ENCODE results near the gene DPYSL5. TPM values are rescaled to one million over a fixed set of nuclear protein-coding genes. Genes with fewer than 3 reads are reported as not detected.

Gene DPYSL5
- total RNA-seq, 1 donor from 2014 or later, result not detected

DNA sequence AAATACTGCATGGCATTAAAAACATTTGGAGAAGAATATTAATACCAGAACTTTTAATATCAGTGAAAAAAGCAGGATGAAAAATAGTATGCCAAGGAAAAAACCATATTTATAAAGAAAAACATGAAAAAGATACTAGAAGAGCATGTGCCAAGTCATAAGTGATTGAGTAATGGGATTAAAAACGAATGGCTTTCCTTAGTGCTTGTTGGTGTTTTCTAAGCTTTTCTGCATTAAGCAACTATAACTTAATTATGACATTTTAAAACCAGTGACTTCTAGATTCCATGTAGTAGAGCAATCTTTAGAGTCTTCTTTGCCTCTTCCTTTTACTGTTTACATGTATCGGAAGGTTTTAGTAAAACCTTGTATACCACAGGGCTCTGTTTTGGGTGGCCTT is 129.1 kb downstream of the DPYSL5 start:
- H3K27me3 ChIP-seq, result no peaks in the 10 kb centered on the region
- intact Hi-C loops (cut with DNase I), result no loop called here

GRCh38 chr2:26978061-26978596 is 130.2 kb downstream of the DPYSL5 start:
- no peak overlapping the region for H3K4me3 ChIP-seq
- H3K36me3 ChIP-seq, result no peaks in the 10 kb centered on the region
- H3K27ac ChIP-seq, result no peak overlapping the region
- H3K4me1 ChIP-seq, result peaks cover 16% of the 10 kb centered on the region
- intact Hi-C loops (cut with DNase I), result no loop called here
- ATAC-seq, result peak; percentile 65
- TF ChIP-seq, protein P1, sequence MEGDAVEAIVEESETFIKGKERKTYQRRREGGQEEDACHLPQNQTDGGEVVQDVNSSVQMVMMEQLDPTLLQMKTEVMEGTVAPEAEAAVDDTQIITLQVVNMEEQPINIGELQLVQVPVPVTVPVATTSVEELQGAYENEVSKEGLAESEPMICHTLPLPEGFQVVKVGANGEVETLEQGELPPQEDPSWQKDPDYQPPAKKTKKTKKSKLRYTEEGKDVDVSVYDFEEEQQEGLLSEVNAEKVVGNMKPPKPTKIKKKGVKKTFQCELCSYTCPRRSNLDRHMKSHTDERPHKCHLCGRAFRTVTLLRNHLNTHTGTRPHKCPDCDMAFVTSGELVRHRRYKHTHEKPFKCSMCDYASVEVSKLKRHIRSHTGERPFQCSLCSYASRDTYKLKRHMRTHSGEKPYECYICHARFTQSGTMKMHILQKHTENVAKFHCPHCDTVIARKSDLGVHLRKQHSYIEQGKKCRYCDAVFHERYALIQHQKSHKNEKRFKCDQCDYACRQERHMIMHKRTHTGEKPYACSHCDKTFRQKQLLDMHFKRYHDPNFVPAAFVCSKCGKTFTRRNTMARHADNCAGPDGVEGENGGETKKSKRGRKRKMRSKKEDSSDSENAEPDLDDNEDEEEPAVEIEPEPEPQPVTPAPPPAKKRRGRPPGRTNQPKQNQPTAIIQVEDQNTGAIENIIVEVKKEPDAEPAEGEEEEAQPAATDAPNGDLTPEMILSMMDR (IDR thresholded peaks at IDR 0.05), result no peak
- peak; percentile 86 for DNase-seq
- no peaks in the 10 kb centered on the region for H3K9me3 ChIP-seq
- no peaks in the 10 kb centered on the region for H3K27me3 ChIP-seq

More for the DNA sequence above, 129.1 kb downstream of the DPYSL5 start:
- peaks cover 6% of the 10 kb centered on the region for H3K4me1 ChIP-seq
- ATAC-seq (no peak), DNase-seq (no peak)
- H3K27ac ChIP-seq, result no peak overlapping the region
- TF ChIP-seq, protein P1 (IDR thresholded peaks at IDR 0.05), result no peak
- H3K9me3 ChIP-seq, result no peaks in the 10 kb centered on the region
- no peaks in the 10 kb centered on the region for H3K36me3 ChIP-seq
- no peak overlapping the region for H3K4me3 ChIP-seq

DNA sequence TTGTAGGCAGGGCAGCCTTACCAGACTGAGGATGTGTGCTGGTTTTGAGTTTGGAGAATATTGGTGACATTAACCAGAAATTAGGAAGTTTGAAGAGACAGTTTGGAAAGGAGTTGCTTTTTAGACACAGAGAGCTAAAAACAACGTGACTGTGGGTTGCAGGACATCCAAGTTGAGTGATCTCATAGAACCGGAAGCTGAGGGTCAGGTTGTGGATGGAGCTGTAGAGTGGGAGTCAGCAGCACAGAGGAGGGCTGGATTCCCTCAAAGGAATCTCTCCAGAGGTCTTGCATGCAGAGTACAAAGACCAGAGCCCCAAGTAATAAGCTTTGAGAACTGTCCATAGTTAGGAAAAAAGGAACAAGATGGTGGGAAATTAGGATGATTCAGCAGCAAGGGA is 131.8 kb downstream of the DPYSL5 start:
- H3K27ac ChIP-seq, result no peak overlapping the region
- H3K4me3 ChIP-seq, result no peak overlapping the region
- H3K9me3 ChIP-seq, result no peaks in the 10 kb centered on the region
- intact Hi-C loops (cut with DNase I), result no loop called here
- no peaks in the 10 kb centered on the region for H3K27me3 ChIP-seq
- H3K36me3 ChIP-seq, result no peaks in the 10 kb centered on the region
- ATAC-seq (peak; percentile 21), DNase-seq (no peak)
- H3K4me1 ChIP-seq, result peaks cover 16% of the 10 kb centered on the region
- TF ChIP-seq, protein P1 (IDR thresholded peaks at IDR 0.05), result no peak

DNA sequence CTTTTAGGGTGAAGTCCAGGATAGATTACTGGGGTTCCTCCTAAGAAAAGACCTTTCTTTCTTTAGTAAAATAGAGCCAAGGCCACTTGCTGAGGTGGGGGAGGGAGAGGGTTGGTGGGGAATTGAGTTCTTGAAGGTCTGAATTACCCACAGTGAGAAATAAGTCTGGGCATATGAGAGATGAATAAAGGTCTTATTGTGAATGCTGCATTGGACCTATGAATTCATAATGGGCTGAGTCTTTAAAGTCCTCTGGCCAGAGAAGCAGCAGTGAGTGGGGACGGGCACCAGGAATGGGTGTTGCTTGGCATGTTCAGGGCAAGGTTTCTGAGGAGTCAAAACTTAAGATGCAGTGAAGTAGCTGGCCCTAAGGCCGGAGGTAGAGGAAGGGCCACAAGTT is 133.0 kb downstream of the DPYSL5 start:
- H3K27ac ChIP-seq, result no peak overlapping the region

DNA sequence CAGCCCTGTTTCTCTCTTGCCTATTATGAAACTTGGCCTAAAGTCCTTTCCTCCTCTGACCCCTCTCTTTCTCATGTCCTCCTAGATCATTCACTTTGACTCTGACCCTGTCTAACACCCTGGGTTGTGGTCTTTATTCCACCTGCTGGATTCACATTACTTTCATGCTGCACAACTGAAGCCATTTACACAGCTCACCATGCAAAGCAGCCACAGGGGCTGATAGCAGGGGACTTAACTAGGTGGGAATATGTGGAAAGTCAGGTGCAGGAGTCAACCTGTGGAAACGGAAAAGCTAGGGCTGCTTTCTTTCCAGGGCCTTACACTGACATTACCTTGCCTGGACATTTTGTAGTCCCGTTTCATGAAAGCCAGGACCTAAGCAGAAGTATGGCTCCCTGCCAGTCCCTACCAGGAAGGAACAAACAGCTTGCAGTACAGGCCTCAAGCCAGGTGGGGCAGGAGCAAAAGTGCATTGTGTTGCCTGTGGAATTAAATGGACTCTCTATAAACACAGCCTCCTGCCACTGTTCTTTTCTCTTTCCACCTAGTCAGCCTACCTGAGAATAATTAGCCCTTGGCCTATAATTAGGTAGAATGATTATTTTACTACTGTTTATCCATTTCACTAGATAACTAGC is 134.3 kb downstream of the DPYSL5 start:
- H3K27ac ChIP-seq, result peak overlapping the region; percentile 24

More for the DNA sequence above, 133.0 kb downstream of the DPYSL5 start:
- no peak overlapping the region for H3K4me3 ChIP-seq
- ATAC-seq, result no peak
- intact Hi-C loops (cut with DNase I), result no loop called here
- no peaks in the 10 kb centered on the region for H3K9me3 ChIP-seq
- H3K36me3 ChIP-seq, result no peaks in the 10 kb centered on the region
- no peaks in the 10 kb centered on the region for H3K27me3 ChIP-seq
- DNase-seq, result no peak
- TF ChIP-seq, protein P1 (IDR thresholded peaks at IDR 0.05), result no peak
- H3K4me1 ChIP-seq, result peaks cover 16% of the 10 kb centered on the region

More for the DNA sequence above, 134.3 kb downstream of the DPYSL5 start:
- Histone ChIP-seq H3K4me1 (peaks cover 16% of the 10 kb centered on the region), H3K4me3 (no peak overlapping the region), H3K27me3 (no peaks in the 10 kb centered on the region), H3K36me3 (no peaks in the 10 kb centered on the region), H3K9me3 (no peaks in the 10 kb centered on the region)
- ATAC-seq (peak; percentile 91), DNase-seq (peak; percentile 74)
- TF ChIP-seq, protein P1 (IDR thresholded peaks at IDR 0.05), result peak; percentile 49
- intact Hi-C loops (cut with DNase I), result no loop called here

All from upper lobe of right lung (tissue), 1 donor.